GM21423 (cell line): ENCODE data around the gene PLOD1.
A peak's percentile ranks its signal among the peaks of the same experiment; 100 is the strongest.
"Not testable (repeated sequence)": the region's sequence is repeated elsewhere in the genome, so short reads cannot be mapped to it uniquely, and the experiment has no call there.

Experiments
- ATAC-seq: cut with Tn5 transposase; IDR thresholded peaks from one replicate; pipeline ENCODE4 v1.9.1; 2021; ENCODE audit warnings: mild to moderate bottlenecking, moderate library complexity; ENCODE audit not compliant: unreplicated experiment

Gene PLOD1

GRCh38 chr1:11912000-11912399 is 22.5 kb upstream of the PLOD1 start:
- ATAC-seq, result no peak

- ATAC-seq, result not testable (repeated sequence)
These were observed 21.9 kb upstream of the PLOD1 start for GRCh38 chr1:11912482-11913216.

- no peak for ATAC-seq
These were observed 21.2 kb upstream of the PLOD1 start for GRCh38 chr1:11913291-11913690.

GRCh38 chr1:11914024-11914423 is 20.5 kb upstream of the PLOD1 start:
- ATAC-seq, result no peak

- ATAC-seq, result no peak
These were observed 15.6 kb upstream of the PLOD1 start for GRCh38 chr1:11918799-11919519.

- ATAC-seq, result no peak
These were observed 14.9 kb upstream of the PLOD1 start for GRCh38 chr1:11919621-11920020.

GRCh38 chr1:11920239-11920903 is 14.1 kb upstream of the PLOD1 start:
- ATAC-seq, result no peak

- ATAC-seq, result no peak
These were observed 13.5 kb upstream of the PLOD1 start for GRCh38 chr1:11921022-11921421.

GRCh38 chr1:11923069-11923826 is 11.3 kb upstream of the PLOD1 start:
- no peak for ATAC-seq

GRCh38 chr1:11923827-11924113 is 10.7 kb upstream of the PLOD1 start:
- ATAC-seq, result no peak

- no peak for ATAC-seq
These were observed 10.0 kb upstream of the PLOD1 start for GRCh38 chr1:11924334-11925195.

GRCh38 chr1:11925196-11925937 is 9.2 kb upstream of the PLOD1 start:
- ATAC-seq, result peak; percentile 14

GRCh38 chr1:11925938-11926292 is 8.6 kb upstream of the PLOD1 start:
- ATAC-seq, result no peak

GRCh38 chr1:11927866-11928592 is 6.5 kb upstream of the PLOD1 start:
- ATAC-seq, result no peak

GRCh38 chr1:11929849-11930248 is 4.7 kb upstream of the PLOD1 start:
- no peak for ATAC-seq

- no peak for ATAC-seq
These were observed 3.7 kb upstream of the PLOD1 start for GRCh38 chr1:11930571-11931445.

- ATAC-seq, result no peak
These were observed 2.7 kb upstream of the PLOD1 start for GRCh38 chr1:11931845-11932244.

GRCh38 chr1:11935057-11935412 is 518 bp downstream of the PLOD1 start:
- peak; percentile 12 for ATAC-seq
